Caco-2 (cell line): ENCODE data around the gene PPP2R3B. TPM values are rescaled to one million over a fixed set of nuclear protein-coding genes. Genes with fewer than 3 reads are reported as not detected.

Experiments used
- BruUV-seq: library from RNA; stranded (reverse); fragments of 400-500 nt; replicated peaks from 2 replicates; lab custom pipeline; 2021; lab: Mats Ljungman, UMichigan
- CTCF ChIA-PET: fragments of 300-600 bp; sonication (Branson Sonifier 250); formaldehyde crosslinking; loops from one replicate; lab custom pipeline; 2022; ENCODE audit warnings: antibody characterized with exemption; lab: Charles Lee
- POLR2A ChIA-PET: fragments of 300-600 bp; sonication (Branson Sonifier 250); formaldehyde crosslinking; loops from one replicate; lab custom pipeline; 2022; ENCODE audit warnings: antibody characterized with exemption; lab: Charles Lee
- DNase-seq, 2 experiments: peaks; one replicate each; pipeline versions ENCODE4 v3.0.0 to v3.0.0-alpha.2; 2020 to 2022
- H3K27me3 ChIP-seq: replicated peaks from 2 replicates; pipeline ENCODE4 v1.6.0; 2011; ENCODE audit warnings: low read length; ENCODE audit not compliant: control insufficient read depth, insufficient read depth
- H3K36me3 ChIP-seq: 2 replicates; pipeline ENCODE4 v1.5.1; 2011; ENCODE audit warnings: low read length; ENCODE audit not compliant: control insufficient read depth, insufficient read depth
- H3K4me1 ChIP-seq: fragments of 250-450 bp; sonication (Bioruptor Pico); 2 replicates; pipeline ENCODE4 v1.5.1; 2020; ENCODE audit warnings: mild to moderate bottlenecking
- H3K4me3 ChIP-seq: 2 replicates; pipeline ENCODE4 v1.5.1; 2011; ENCODE audit warnings: low read depth, mild to moderate bottlenecking, control low read depth, low read length
- H3K9me3 ChIP-seq: fragments of 250-450 bp; sonication (Bioruptor Pico); 2 replicates; pipeline ENCODE4 v1.5.1; 2020; ENCODE audit warnings: mild to moderate bottlenecking, moderate library complexity
- H3K27ac Mint-ChIP-seq: one replicate; pipeline ENCODE4 v1.8.0; 2022; ENCODE audit warnings: mixed read lengths; ENCODE audit not compliant: unreplicated experiment
- H3K27me3 Mint-ChIP-seq: one replicate; pipeline ENCODE4 v1.8.0; 2022; ENCODE audit warnings: mixed read lengths; ENCODE audit not compliant: insufficient read depth, unreplicated experiment
- H3K36me3 Mint-ChIP-seq: one replicate; pipeline ENCODE4 v1.8.0; 2022; ENCODE audit warnings: mild to moderate bottlenecking, mixed read lengths; ENCODE audit not compliant: insufficient read depth, unreplicated experiment
- H3K4me1 Mint-ChIP-seq: one replicate; pipeline ENCODE4 v1.8.0; 2022; ENCODE audit warnings: low read depth, mixed read lengths; ENCODE audit not compliant: unreplicated experiment
- H3K4me3 Mint-ChIP-seq: one replicate; pipeline ENCODE4 v1.8.0; 2022; ENCODE audit warnings: mild to moderate bottlenecking, moderate library complexity, mixed read lengths; ENCODE audit not compliant: unreplicated experiment
- H3K9me3 Mint-ChIP-seq: one replicate; pipeline ENCODE4 v1.8.0; 2022; ENCODE audit warnings: mixed read lengths; ENCODE audit not compliant: unreplicated experiment
- intact Hi-C: fragments of 100-400 bp; cut with micrococcal nuclease; formaldehyde crosslinking; loops from one replicate; pipeline ENCODE4 v1.10.0; 2022; ENCODE audit not compliant: unreplicated experiment
- total RNA-seq: library from RNA; stranded (reverse); gene quantifications from 2 replicates; pipeline ENCODE4 v1.2.3, GENCODE V29; 2022
- TF ChIP-seq, protein P1 (sequence below), 2 experiments: fragments of 200-600 bp in 1 of 2; IDR thresholded peaks; 1 replicate in 1 of 2; 2 replicates in 1 of 2; pipeline versions ENCODE4 v1.5.1 to v1.8.0; 2011 to 2022; ENCODE audit warnings: antibody characterized with exemption in 1 of 2, control low read depth in 1 of 2, inconsistent platforms in 1 of 2, low read depth in 1 of 2, low read length in 1 of 2, mild to moderate bottlenecking in 1 of 2, moderate library complexity in 1 of 2; ENCODE audit not compliant: insufficient read depth in 1 of 2, severe bottlenecking in 1 of 2, unreplicated experiment in 1 of 2

PPP2R3B gene
- total RNA-seq, 1 experiment from 2014 or later: 71.3 TPM

DNA sequence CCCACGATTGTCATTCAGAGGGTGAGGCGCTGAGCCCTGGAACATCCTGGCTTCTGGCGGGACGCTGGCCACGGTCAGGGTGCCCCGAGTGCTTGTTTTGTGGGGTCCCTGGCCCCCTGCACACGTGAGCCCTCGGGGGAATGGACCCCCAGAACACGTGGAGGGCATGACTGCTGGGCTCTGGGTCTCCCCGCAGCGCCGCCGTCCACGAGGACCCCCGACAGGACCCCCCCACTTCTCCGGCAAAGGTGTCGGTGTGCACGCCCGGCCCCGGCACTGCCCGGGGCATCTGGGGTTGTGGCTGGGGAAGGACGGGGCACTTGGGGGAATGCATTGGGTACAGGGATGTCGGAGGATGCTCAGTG, 54.2 kb downstream of the PPP2R3B start:
- Histone ChIP-seq H3K27me3 (no peaks in the 10 kb centered on the region), H3K4me3 (no peak overlapping the region), H3K4me1 (no peaks in the 10 kb centered on the region), H3K36me3 (no peaks in the 10 kb centered on the region), H3K9me3 (peaks cover 10% of the 10 kb centered on the region; the same call in 1 of the 2 replicates)
- Mint-ChIP-seq H3K9me3 (no peaks in the 10 kb centered on the region), H3K27ac (no peak overlapping the region), H3K4me1 (no peaks in the 10 kb centered on the region), H3K36me3 (peaks cover 69% of the 10 kb centered on the region), H3K4me3 (no peak overlapping the region), H3K27me3 (no peaks in the 10 kb centered on the region)
- no peak for DNase-seq
- BruUV-seq: no TSS peak
- intact Hi-C loops: no loop called here
- TF ChIP-seq, protein P1, sequence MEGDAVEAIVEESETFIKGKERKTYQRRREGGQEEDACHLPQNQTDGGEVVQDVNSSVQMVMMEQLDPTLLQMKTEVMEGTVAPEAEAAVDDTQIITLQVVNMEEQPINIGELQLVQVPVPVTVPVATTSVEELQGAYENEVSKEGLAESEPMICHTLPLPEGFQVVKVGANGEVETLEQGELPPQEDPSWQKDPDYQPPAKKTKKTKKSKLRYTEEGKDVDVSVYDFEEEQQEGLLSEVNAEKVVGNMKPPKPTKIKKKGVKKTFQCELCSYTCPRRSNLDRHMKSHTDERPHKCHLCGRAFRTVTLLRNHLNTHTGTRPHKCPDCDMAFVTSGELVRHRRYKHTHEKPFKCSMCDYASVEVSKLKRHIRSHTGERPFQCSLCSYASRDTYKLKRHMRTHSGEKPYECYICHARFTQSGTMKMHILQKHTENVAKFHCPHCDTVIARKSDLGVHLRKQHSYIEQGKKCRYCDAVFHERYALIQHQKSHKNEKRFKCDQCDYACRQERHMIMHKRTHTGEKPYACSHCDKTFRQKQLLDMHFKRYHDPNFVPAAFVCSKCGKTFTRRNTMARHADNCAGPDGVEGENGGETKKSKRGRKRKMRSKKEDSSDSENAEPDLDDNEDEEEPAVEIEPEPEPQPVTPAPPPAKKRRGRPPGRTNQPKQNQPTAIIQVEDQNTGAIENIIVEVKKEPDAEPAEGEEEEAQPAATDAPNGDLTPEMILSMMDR (IDR thresholded peaks at IDR 0.05; ENCODE audit: insufficient read depth in 1 of 2, low read depth in 1 of 2, low read length in 1 of 2, severe bottlenecking in 1 of 2, unreplicated experiment in 1 of 2): no peak
- POLR2A ChIA-PET: no interaction called here
- CTCF ChIA-PET: no interaction called here

DNA sequence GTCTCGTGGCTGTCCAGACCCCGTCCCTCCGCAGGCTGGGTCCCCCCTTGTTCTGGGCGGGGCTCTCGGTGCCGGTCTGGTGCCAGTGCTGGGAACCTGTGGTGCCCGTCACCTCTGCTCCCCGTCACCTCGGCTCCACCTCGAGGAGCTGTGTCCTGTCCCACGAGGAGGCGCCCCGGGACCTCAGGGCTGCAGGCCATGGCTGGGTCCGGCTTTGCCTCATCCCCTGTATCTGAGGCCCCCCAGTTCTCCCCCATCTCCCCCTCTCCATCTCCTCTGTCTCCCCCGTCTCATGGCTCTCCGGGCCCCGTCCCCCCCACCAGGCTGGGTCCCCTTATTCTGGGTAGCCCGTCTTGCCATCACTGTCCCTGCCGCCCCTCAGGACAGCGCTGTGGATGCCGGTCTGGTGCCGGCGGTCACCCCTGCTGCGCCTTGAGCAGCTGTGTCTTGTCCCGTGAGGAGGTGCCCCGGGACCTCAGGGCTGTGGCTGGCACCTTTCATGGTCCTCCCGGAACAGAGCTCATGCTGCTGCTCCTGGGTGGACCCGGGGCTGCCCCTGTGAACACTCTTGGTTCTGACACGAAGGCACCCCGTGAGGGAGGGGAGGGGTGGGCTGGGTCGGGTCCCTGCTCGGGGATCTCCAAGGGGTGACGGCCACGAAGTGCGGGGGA, 54.7 kb downstream of the PPP2R3B start:
- H3K36me3 Mint-ChIP-seq: peaks cover 69% of the 10 kb centered on the region
- H3K9me3 Mint-ChIP-seq: no peaks in the 10 kb centered on the region
- H3K4me1 ChIP-seq: no peaks in the 10 kb centered on the region
- H3K4me1 Mint-ChIP-seq: no peaks in the 10 kb centered on the region
- no peak for DNase-seq
- ChIA-PET CTCF (no interaction called here), POLR2A (no interaction called here)
- TF ChIP-seq, protein P1 (IDR thresholded peaks at IDR 0.05; ENCODE audit: insufficient read depth in 1 of 2, low read depth in 1 of 2, low read length in 1 of 2, severe bottlenecking in 1 of 2, unreplicated experiment in 1 of 2): no peak
- H3K27ac Mint-ChIP-seq: no peak overlapping the region
- intact Hi-C loops: no loop called here
- no TSS peak for BruUV-seq
- H3K9me3 ChIP-seq: peaks cover 10% of the 10 kb centered on the region; the same call in 1 of the 2 replicates
- H3K27me3 ChIP-seq: no peaks in the 10 kb centered on the region
- no peak overlapping the region for H3K4me3 ChIP-seq
- no peaks in the 10 kb centered on the region for H3K27me3 Mint-ChIP-seq
- no peaks in the 10 kb centered on the region for H3K36me3 ChIP-seq
- H3K4me3 Mint-ChIP-seq: no peak overlapping the region

DNA sequence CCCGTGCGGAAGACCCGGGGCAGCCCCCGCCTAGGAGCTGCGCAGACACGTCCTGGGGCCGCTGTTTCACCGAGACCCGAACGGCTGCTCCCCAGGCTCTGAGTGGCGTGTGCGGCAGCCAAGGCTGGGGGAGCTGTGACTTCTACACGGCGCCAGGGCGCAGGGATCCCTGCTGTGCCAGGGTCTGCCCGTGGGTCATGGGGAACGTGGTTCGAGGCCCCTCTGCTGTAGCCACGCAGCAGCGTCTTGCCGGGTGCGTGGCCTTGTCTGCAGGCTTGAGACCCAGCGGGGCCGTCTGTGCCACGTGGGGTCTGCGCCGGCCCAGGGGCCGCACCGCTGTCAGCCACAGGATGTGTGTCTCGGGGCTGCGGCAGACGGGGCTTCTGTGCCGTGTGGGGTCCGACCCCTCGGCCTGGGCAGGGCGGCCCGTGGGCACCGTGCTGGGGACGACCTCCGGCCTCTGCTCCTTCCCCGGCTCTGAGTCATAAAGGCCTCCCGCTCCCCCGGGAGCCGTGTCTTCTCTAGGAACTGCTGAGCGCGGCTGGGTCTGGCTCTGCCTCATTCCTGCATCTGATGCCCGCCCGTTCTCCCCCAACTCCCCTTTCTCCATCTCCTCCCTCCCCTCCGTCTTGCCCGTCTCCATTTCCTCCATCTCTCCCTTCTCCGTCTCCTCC, 55.4 kb downstream of the PPP2R3B start:
- no peaks in the 10 kb centered on the region for H3K27me3 ChIP-seq
- no peaks in the 10 kb centered on the region for H3K4me1 ChIP-seq
- H3K36me3 Mint-ChIP-seq: peaks cover 65% of the 10 kb centered on the region
- no peaks in the 10 kb centered on the region for H3K9me3 Mint-ChIP-seq
- H3K27me3 Mint-ChIP-seq: no peaks in the 10 kb centered on the region
- DNase-seq: no peak
- H3K4me3 Mint-ChIP-seq: no peak overlapping the region
- H3K9me3 ChIP-seq: peaks cover 10% of the 10 kb centered on the region; the same call in 1 of the 2 replicates
- H3K4me1 Mint-ChIP-seq: no peaks in the 10 kb centered on the region
- H3K27ac Mint-ChIP-seq: no peak overlapping the region
- BruUV-seq: no TSS peak
- no peaks in the 10 kb centered on the region for H3K36me3 ChIP-seq
- intact Hi-C loops: no loop called here
- ChIA-PET CTCF (no interaction called here), POLR2A (no interaction called here)
- H3K4me3 ChIP-seq: no peak overlapping the region
- TF ChIP-seq, protein P1 (IDR thresholded peaks at IDR 0.05; ENCODE audit: insufficient read depth in 1 of 2, low read depth in 1 of 2, low read length in 1 of 2, severe bottlenecking in 1 of 2, unreplicated experiment in 1 of 2): no peak
